GM21526 (cell line): ENCODE results near the gene RGS19.
"Not testable (repeated sequence)": the region's sequence is repeated elsewhere in the genome, so short reads cannot be mapped to it uniquely, and the experiment has no call there.

Experiments
- ATAC-seq: cut with Tn5 transposase; IDR thresholded peaks from one replicate; pipeline ENCODE4 v1.9.1; 2021; ENCODE audit warnings: moderate library complexity; ENCODE audit not compliant: unreplicated experiment, low FRiP score

RGS19 gene

GRCh38 chr20:64095927-64096326 is 16.6 kb upstream of the RGS19 start:
- no peak for ATAC-seq

DNA sequence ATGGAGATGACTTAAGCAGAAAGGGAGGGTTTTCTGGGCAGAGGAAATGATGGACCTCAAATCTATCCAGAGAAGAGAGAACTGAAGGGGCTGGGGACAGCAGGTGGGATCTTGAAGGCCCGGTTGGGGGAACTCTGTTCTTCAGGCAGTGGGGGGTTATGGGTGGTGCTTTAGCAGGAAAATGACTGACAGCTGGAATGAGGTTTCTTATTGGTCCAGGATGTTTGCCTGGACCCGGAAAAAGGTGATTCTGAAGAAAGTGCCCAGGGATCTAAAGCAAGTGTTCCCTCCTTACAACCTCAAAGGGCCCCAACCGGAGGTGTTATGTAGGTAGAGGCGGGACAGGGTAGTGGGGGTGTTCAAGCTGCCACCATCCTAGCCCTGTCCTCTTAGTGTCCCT is 16.1 kb upstream of the RGS19 start:
- no peak for ATAC-seq

DNA sequence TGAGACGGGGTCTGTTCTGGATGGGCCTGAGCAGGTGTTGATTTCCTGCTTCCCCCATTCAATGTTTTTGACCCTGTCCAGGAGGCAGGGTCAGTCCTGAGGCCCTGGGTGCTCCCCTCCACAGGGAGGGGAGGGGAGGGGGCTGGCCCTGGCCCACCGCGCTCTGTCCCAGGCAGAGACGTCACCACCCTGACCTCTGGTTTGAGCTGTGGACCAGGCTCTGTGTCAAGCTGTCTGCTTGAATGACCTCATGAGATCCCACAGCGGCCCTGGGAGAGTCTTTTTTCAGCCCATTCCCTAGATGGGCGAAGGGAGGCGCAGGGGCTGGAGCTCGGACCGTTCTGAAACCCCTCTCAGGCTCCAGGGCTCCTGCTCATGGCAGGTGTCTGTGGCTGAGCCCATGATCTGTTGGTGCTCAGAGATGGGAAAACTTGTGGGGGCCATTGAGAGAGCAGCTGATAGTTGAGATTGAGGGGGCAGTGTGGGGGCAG is 13.7 kb upstream of the RGS19 start:
- no peak for ATAC-seq

- no peak for ATAC-seq
Observed at GRCh38 chr20:64092258-64093012, 13.1 kb upstream of the RGS19 start.

- ATAC-seq: no peak
Observed at GRCh38 chr20:64091770-64092169, 12.5 kb upstream of the RGS19 start.

GRCh38 chr20:64091340-64091739 is 12.0 kb upstream of the RGS19 start:
- ATAC-seq: no peak

DNA sequence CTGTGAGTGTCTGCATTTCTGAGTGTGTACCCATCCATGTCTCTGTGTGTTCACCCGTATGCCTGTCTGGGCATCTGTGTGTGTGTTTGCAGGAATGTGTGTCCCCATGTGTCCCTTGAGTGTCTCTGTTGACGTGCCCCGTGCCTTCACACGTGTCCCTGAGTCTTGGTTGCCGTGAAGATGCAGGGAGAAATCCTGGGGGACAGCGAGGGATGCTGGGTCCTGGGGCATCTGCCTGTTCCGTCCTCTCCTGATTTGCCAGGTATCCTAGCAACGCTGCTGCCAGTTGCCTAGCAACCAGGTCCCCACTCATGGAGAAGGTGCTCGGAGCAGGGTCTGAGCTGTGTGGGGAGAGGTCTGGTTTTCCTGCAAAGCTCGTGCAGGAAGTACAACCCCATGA is 10.8 kb upstream of the RGS19 start:
- no peak for ATAC-seq

GRCh38 chr20:64088586-64088985 is 9.3 kb upstream of the RGS19 start:
- ATAC-seq: not testable (repeated sequence)

GRCh38 chr20:64087226-64087825 is 8.0 kb upstream of the RGS19 start:
- ATAC-seq: not testable (repeated sequence)

DNA sequence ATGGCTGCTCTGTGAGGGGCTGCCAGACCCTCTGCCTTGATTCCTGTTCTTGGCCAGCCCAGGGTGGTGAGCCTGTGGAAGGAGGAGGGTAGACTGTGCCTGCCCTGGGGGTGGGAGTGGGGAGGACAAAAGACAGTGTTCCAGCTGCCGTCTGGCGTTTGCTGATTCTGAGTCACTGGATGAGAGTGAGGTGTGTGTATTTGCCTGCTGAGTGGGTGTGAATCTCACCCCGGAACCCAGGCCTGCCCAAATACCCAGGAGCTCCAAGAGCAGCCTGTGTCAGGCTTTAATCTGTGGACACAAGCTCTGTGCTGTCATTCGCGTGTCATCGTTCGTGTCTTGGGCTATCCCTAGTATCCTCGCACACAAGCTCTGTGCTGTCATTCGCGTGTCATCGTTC is 7.5 kb upstream of the RGS19 start:
- no peak for ATAC-seq

DNA sequence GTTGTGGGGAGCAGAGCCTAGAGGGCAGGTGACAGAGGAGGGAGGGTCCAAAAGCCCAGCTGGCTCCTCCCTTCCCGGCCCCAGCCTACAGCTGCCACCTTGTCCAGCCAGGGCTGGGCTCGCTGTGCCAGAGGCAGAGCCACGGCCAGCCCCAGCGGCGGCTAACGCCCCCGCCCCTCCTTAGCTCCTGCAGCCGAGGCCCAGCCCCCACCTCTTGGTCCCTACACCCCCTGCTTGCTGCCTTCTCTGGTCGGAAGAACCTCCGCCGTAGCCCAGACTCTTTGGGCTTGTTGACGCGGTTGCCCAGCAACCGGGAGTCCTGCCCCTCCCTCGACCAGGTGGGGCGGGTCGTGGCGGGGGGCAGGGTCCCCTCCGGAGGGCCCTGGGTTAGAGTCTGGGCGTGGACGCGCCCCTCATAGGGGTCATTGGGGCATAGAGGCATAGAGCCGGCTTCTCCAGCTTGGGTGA is 5.4 kb upstream of the RGS19 start:
- no peak for ATAC-seq

DNA sequence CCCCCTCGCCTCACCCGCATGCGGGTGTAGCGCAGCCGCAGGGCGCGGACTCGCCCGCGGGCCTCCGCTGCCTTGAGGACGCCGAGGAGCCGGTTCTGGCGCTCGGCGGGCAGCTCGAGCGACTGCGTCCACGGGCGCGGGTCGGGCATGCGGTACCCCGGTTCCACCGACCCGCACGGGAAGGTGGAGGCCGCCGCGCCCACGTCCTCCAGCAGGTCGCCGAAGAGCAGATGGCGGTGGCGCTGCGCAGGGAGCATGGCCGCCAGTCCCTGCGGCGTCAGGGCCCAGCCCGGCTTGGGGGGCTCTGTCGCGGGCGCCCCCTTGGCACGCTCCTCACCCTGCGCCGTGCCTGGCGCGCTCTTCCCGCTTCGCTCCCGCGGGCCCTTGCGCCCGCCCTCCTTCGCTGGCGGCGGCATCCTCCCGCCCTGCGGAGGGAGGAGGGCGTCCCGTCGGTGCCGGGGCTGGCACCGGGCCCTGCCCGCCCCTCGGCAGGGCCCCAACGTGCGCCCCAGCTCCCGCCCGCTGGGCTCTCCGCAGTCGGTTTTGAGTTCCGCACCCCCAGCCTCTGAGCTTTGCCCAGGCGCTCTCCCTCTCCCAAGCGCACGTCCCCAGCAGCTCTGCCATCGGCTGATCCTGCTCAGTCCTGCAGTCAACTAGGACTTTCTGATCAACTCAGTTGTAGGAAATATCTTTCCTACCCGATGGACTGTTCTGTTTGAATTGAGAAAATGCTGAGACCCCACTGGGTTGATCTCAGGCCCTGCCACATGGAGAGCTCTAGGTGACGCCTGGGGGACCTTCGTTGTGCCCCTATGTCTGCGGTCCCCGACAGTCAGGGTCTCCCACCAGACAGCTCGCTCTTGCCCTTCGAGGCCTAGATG is 4.7 kb upstream of the RGS19 start, which contains the start of gene LKAAEAR1:
TSS of gene LKAAEAR1 (minus strand) at position 595 of the 881 bp plus-strand sequence. CDS start at position 416, 179 bp downstream.
- ATAC-seq: no peak

GRCh38 chr20:64083378-64083803 is 4.1 kb upstream of the RGS19 start:
- ATAC-seq: no peak

- ATAC-seq: no peak
Observed at GRCh38 chr20:64082820-64083377, 3.6 kb upstream of the RGS19 start.

DNA sequence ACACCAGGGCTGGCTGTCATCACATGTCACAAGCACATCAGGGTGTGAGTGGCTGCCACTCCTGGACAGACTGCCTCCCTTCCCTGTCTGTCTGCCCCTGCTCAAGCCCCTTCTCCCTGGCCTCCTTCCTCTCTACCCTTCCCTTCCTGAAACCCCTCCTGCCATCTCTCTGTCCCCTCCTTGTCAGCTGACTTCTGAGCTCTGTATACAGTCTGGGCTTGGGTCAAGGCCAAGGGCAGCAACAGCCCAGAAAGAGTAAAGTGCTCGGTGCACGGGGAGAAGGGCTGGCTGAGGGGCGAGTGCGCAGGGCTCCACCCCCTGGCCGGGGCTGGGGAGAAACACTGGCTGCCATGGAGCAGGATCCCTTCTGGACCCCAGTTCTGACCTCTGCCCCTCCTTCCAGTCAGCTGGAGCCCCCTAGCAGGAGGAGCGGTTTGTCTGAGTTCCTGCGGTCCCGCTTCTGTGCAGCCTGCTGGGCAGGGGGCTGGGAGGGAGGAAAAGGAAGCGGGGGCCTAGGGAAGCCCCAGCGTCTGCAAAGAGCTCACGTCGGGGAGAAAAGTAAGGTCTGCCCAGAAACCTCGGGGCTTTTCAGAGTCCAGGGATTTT is 2.9 kb upstream of the RGS19 start:
- ATAC-seq: no peak

DNA sequence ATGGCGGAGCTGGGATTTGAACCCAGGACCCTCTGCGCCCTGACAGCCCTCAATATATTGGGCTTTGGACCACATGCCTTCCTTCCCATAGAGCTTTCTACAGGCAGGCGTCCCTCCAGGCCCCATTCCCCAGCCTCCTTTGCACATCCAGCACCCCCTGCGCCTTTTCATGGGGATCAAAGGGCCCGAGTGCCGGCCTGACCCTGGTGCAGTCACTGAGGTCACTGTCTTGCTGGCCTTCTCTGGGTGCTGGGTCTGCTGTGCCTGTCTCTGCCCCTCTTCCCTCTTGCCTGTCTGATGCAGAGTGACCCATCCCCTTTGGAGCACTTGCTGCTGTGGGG is 2.3 kb upstream of the RGS19 start:
- ATAC-seq: no peak

DNA sequence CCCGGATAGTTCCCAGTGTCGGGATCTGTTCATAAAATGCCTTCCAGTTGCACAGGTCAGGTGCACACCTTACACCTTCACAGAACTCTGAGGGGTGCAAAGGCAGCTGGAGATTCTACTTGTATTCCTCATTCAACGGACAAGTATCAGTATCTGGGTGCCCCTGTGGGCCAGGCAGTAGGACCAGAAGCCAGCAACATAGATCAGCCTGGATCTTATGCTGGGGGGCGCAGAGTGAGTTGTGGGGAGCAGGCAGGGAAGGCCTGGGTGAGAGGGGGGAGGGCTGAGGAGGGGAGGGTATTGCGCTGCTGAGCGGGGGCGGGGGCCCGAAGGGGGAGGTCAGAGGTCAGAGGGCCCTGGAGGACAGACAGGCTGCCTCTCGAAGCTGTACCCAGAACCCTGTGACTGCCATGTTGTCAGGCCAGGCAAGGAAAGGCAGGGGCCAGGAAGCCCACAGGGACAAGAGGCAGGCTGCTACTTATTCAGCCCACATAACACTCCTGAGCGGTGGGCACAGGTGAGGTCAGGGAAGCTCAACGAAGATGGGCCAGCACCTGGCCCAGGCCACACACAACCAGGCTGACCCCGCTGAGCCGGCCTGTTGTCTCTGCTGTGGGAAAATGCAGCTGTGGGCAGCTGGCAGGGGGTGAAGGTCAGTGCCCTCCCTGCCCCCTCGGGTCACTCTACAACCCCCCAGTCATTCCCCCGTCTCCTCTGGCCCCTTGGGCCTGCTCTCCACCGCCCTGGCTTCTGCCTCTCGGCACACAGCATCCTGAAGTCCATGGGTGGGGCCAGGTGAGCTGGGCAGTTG is 1.7 kb upstream of the RGS19 start:
- no peak for ATAC-seq

GRCh38 chr20:64080013-64080812 is 895 bp upstream of the RGS19 start, which contains the start of gene OPRL1:
OPRL1 (plus strand) TSS chr20:64080082; CDS start chr20:64092721, 12,639 bp downstream.
- no peak for ATAC-seq

DNA sequence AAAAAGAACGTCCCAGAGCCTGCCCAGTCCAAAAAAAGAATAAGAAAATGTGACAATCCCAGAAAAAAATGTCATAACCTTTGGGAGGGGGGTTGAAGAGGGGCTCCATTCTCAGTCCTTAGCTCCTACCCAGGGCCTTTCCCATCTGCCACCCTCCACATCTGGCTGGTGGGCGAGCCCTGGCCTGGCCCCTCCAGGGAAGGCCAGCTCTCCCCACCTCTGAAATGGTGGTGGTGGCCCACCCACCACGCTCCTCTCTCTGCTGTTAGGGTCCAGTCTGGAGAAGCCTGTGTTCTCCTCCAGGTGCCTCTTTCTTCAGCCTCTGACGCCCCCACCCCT is 415 bp downstream of the RGS19 start:
- ATAC-seq: no peak
